GM12891 (cell line): Measurements from ENCODE around the gene TMEM184C.

Source experiments
- PAX5 ChIP-seq: IDR thresholded peaks from 2 replicates; pipeline ENCODE4 v1.6.1; 2011; ENCODE audit warnings: low read length, moderate library complexity, mild to moderate bottlenecking; ENCODE audit not compliant: insufficient read depth, severe bottlenecking
- TAF1 ChIP-seq: IDR thresholded peaks from 2 replicates; pipeline ENCODE4 v1.6.1; 2011; ENCODE audit warnings: low read depth, low read length, control low read depth

DNA sequence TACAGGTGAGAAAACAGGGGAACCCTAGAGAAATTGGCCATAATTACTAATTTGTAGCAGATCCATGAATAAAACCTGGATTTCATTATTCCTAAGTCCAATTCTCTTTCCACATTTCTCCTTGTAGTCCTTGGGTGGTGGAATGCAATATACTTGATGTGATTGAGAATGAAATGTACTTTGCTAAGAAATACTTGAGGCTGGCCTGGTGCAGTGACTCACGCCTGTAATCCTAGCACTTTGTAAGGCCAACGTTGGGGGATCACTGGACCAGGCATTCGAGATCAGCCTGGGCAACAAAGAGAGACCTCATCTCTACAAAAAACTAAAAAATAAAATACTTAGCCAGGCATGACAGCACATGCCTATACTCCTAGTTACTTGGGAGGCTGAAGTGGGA, 15.9 kb downstream of the TMEM184C start:
- TF ChIP-seq TAF1, result no peak
- no peak for TF ChIP-seq PAX5
